Activated gamma-delta T cell treated with Interleukin-2 at 50 U/mL for 16 hours (primary cell): ENCODE measurements around the gene WWOX.

ENCODE experiments used
- DNase-seq: peaks from one replicate; pipeline ENCODE4 v3.0.0-alpha.2; 2020

WWOX gene

DNA sequence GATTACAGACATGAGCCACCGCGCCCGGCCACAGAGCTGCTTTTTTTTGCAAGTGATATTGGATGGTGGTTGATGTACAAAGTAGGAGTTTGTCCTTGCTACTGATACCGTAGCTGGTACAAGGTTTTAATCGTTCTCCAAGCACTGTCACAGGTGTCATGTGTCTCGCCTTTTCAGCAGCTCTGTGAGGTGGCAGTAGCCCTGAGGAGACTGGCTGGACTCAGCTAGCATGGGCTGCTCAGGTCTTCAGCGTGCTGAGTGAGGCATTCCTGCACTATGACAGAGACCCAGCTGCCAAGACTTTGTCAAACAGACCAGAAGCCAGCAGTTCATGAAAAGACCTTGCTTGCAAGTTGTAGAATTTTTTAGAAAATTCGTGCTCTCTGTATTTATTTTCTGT, 7.2 kb downstream of the WWOX start:
- no peak for DNase-seq

DNA sequence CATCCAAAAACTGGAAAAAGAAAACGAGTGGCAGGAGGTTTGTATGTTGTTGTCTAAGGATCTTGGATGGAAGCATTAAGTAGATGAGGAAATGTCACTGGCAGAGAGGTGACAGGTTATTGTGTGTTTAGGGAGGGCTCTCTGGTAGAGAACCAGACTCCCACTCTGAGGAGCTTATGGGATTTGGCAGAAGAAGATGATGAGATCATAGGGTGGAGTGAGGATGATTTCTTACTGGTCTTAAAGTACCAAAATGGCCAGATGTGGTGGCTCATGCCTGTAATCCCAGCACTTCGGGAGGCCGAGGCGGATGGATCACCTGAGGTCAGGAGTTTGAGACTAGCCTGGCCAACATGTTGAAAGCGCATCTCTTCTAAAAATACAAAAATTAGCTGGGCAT, 9.0 kb downstream of the WWOX start:
- no peak for DNase-seq

DNA sequence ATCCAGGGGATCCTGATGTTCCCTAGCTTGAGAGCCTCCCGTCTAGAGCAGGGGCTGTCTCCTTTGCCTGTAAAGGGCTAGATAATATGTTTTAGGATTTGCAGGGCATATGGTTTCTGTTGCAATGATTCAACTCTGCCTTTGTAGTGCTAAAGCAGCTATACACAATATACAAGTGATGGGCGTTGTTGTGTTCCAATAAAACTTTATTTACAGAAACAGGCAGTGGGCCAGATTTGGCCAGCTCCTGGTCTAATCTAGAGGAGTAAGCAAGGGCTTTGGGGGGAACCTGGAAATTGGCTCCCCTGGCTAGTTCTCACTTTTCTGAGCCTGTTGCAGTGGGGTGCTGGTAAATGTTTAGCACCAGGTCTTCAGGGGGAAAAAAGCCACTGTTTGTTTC, 13.8 kb downstream of the WWOX start:
- DNase-seq: no peak

DNA sequence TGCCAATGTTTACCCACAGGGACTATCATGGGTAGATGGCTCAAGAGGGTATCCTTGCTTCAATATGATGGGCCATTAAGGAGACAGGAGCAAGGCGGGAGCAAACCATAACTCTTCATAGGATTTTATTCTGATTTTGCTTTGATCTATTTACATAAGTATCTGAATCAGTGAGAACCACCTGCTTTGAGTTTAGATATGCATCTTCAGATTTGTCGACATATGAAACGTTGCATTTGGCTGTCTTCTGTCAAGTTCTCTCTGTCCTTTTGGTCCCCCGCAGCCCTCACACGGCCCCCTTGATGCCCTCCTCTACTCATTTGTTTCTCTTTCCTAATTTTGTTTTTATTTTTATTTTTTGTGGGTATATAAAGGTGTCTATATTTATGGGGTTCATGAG, 16.2 kb downstream of the WWOX start:
- DNase-seq: no peak

DNA sequence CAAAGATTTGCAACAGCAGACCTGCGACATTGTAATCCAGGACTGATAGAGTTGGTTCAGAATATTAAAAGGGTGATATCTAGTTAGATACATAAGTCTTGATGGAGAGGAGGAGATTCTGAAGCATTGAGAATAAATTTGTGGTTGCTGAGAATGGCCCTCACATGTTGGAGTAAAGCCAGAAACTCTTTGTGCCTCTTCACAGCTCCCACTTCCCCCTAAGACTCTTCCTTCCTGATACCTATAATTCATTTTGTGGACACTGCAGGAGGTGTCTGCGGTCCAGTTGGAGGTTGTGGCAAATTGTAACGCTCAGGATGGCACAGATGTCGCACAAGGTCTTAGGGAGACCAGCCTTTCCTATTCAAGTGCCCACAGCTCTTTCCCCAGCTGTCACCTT, 17.5 kb downstream of the WWOX start:
- no peak for DNase-seq

DNA sequence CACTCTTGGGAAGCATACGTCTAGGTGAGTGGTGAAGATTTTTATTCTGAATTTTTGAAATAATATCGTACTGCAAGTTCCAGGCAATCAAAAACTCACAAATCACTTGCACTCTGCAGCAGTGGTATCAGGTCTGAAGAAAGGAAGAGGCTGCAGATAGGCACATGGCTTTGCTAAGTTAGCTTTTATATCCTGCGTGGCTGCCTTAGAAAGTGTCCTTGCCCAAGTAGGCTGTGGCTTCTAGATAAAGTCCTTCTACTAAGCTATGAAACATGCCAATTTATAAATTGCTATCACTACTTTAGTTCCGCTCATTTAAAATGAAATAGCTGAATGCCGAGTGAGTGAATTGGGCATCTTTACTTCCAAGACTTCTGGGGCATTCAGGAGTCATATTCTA, 17.9 kb downstream of the WWOX start:
- no peak for DNase-seq

DNA sequence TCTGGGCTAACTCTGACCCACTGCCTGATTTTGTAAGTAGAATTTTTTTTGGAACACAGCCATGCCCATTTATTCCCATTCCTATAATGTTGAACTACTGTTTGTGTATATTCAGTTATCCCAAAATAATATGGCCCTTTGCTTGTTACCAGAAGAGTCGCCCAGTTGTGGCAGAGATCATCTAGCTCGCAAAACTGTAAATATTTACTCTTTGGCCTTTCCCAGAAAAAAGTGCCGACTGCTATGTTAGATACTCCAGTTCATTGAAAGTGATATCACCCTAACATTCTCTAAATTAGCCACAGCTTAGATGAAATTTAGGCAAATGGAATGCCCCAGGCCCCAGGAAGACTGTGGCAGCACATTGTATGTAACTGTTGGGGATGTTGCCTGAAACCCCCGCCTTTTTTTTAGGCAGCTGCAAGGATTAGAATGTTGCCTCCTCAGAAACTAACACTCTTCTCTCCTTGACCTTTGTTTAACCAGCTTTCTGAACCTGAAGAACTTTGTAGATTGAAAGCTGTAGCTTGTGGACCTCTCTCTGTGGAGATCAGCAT, 19.1 kb downstream of the WWOX start:
- DNase-seq: no peak

DNA sequence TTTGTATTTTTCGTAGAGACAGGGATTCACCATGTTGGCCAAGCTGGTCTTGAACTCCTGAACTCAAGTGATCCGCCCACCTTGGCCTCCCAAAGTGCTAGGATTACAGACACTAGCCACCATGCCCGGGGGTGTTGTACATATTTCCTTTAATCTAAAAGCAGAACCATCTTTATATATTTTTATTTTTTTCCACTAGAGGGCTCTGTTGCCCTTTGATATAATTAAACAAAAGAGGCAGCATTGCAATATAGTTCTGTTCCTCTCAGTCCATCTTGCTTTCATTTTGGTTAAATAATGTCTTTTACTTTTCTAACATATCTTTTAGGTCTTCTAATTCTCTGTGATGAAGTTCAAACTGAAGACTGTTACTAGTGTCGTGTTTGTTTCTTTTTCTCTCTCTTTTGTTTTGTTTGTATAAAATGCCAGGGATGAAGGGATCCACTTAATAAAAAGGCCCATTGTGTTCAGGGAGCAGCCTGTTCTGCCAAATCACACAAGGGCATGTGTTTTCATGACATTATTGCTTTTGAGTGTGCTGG, 23.4 kb downstream of the WWOX start:
- no peak for DNase-seq

DNA sequence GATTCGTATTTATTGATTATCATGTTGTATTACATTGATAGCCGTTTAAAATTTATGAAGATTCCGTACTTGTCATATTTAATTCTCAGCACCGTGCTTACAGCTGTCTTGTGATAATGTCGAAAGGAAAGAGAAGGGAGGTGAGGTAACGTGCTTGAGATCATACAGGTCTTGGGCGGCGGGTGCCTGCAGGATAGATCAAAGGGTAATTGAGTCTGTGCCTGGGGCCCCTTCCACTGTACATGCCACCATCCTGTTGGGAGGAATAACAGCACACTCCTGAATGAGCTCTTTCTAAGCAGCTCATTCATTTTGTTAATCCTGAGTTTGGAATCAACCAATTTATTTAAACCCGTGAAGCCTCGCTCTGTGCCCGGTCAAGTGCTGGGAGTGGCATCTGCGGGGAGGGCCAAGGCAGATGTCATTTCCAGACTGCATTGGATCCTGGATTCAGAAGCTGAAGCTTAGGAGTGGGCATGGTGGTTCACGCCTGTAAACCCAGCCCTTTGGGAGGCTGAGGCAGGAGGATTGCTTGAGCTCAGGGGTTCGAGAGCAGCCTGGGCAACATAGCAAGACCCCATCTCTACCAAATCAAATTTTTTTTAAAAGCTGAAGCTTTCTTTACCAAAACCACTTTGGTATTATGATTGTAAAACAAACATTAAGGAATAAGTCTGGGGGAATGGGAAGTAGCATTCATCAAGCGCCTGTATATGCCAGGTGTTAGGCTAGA, 25.8 kb downstream of the WWOX start:
- DNase-seq: no peak

DNA sequence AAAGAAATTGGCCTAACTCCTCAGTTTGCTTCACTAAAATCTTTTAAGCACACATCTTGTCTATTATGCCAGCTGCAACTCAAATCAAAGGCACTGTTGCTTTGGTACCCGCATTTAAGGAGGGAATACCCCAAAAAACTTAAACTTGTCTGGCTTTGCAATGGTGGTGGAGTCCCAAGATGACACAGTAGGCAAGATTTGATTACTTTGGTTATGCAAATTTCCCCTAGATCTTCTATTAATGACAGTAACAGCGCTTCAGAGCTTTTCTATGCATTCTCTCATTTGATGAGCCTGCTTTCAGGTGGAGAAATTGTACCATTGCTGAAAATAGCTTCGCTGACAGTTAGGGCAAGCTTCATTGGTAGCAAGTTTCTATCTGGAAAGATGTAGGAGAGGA, 27.2 kb downstream of the WWOX start:
- DNase-seq: no peak

DNA sequence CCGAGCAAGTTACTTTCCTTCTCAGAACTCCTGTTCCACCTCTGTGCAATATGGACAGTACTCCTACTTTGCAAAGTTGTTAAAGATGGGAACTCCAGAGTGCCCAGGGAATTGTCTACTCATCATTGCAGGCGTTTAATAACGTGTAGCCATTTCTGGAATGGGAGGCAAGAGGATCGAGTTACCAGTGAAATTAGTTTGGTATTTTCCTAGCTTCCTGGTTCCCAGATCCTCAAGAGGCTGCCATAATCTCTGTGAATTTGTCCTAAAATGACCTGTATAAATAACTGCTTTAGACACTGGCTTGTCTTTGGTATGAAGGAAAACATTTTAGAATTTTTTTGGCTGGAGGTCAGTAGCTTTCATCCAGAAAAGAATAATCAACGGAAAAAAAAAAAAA, 27.7 kb downstream of the WWOX start:
- DNase-seq: no peak

DNA sequence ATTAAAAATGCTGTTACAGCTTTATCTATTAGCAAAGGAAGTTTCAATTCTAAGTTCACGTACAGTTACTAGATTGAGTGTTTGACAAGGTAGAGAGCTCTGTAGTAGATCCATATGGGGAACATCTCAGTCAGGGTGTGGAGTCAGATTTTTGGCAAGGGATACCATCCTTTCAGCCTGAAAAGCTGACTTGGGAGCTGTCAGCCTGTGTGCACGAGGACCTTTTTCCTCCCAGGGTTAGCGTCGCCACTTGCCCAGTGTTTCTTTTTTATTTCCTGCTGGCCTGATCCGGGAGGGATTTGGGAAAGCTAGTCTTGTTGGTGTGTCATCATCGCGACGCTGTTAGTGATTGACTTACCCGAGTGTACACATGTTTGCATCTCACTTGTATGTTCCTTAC, 29.5 kb downstream of the WWOX start:
- no peak for DNase-seq

DNA sequence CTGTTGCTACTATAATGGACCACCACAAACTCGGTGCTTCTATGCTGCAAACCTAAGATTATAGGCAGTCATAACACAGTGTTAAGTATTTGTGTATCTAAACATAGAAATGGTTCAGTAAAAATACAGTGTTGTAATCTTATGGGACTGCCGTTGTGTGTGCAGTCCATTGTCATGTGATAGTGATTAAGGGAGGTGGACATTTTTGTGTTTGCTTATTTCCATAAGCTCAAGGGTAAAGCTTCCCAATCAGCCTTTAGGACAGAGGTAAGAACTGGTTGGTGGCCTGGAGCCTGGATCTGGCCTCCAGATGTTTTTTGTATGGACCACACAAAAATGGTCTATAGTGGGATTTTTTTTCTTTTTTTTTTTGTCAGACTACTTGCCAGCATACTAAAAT, 29.9 kb downstream of the WWOX start:
- DNase-seq: no peak

DNA sequence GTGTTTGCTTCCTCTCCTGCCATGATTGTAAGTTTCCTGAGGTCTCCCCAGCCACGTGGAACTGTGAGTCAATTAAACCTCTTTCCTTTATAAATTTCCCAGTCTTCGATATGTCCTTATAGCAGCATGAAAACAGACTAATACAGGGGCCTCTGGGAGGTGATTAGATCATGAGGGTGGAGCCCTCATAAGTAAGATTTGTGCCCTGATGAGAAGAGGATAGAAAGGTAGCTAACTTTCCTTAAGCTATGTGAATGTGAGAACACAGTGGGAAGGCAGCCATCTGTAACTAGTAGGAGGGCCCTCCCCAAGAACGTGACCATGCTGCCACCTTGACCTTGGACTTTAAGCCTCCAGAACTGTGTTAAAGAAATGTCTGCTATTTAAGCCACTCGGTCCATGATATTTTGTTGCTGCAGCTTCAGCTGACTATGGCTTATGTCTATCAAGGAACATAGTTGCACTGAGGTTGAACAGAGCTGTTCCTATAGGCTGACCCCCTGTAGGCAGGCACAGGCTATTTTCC, 30.7 kb downstream of the WWOX start:
- DNase-seq: no peak

DNA sequence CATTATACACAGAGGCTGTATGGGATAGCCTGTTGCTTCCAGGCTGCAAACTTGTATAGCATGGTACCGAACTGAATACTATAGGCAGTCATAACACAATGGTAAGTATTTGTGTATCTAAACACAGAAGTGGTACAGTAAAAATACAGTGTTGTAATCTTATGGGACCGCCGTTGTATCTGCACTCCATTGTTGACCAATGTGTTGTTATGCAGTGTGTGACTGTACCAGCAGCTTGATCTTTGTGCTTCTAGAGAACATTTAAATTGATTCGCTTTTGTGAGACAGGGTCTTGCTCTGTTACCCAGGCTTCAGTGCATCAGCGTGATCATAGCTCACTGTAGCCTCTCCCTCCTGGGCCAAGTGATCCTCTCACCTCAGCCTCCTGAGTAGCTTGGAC, 31.5 kb downstream of the WWOX start:
- DNase-seq: no peak

DNA sequence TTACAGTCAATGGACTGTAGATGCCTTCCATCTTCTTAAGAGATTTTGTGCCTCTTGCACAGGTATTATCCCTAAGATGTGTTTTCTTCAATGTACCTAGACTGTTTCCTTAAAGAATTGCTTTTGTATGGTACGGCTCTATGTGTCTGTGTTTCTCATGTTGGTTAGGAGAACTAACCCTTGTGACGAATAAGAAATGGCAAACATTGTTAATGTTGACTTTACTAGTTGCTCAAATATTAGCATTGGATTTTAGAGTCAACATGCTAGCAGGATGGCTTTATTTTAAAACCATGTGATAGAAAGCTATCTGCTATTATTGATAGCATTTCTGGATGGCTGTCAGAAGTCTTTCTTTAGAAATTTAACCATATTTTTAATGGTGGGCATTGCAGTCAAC, 34.5 kb downstream of the WWOX start:
- no peak for DNase-seq

DNA sequence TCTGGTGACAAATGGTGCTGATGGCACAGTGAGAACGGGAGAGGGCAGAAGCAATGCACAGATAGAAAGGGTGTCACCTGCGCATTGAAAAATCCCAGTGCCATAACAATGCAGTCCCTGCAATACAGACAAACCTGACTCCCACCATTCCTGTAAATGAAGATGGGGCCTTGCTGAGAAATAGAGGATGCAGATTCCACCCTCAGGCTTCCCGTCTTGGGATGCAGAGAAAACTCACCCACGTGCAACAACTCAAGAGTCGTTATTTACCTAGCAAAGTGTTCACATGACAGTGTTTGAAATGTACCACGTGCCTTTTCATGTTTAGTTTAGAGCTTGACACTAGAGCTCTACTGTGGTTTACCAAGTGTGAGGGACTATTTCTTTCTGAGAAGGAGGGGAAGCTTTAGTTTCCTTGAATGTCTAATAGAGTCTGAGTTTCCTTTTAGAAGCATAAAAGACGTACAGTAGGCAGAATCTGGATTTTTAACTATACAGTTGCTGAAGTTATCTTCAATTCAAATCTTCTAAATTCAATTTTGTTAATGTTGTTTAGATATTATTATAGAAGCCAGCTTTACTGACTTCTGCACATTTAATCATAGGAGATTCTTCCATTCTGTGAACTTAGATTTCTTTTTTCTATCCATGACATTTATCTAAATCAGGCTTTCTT, 35.6 kb downstream of the WWOX start:
- DNase-seq: no peak

DNA sequence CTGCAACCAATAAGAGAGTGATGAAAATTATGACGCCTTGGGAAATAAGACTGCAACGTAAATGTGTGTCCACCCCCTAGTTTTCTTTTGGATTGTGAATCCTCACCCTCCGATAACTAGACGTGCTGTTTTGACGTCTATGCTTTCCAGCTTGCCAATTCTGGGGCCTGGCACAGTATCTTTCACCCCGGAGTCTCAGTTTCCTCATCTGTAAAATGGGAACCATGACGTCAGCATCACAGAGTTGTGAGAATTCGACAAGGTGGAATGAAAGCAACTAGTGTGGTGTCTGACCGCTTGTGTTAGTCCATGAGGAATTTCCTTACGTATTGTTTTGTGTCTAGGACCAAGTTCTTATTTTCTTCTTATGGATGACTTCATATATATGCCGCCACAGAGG, 37.7 kb downstream of the WWOX start:
- no peak for DNase-seq

DNA sequence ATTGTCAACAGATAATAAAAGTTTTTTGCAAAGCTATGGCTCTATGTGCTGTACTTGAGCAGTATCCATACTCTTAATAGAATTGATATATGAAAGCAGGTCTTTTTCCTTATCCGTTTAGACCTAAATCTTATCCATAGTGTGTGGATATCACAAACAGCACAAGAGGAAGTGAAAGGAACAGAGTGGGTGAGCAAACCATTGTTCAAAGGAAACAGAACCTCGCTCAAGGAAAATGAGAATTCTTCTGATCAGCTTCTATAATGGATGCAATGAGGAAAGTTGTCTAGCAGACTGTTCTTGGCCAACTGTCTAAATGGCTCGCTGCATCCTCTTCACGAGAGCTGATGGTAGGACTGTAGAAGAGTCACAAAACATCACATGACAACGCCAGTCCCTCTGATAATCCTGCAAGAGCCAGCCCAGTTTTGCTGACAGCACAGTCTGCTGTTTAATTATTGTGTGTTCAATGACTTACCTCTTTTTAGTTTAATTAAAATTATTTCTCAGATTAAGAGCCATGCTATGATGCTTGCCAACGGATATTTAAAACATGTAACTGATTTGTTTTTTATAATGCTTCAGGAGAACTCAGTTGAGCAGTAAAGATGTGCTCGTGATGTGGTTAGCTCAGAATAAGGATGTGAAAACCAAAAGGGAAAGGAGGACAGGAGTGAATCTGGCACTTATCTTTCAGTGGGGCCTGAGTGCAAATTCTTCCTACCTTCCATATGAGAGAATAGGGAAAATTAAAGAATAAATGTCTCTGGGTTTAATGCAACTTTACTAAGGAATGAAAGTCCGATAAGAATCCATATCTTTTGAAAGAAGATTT, 38.5 kb downstream of the WWOX start:
- DNase-seq: no peak

DNA sequence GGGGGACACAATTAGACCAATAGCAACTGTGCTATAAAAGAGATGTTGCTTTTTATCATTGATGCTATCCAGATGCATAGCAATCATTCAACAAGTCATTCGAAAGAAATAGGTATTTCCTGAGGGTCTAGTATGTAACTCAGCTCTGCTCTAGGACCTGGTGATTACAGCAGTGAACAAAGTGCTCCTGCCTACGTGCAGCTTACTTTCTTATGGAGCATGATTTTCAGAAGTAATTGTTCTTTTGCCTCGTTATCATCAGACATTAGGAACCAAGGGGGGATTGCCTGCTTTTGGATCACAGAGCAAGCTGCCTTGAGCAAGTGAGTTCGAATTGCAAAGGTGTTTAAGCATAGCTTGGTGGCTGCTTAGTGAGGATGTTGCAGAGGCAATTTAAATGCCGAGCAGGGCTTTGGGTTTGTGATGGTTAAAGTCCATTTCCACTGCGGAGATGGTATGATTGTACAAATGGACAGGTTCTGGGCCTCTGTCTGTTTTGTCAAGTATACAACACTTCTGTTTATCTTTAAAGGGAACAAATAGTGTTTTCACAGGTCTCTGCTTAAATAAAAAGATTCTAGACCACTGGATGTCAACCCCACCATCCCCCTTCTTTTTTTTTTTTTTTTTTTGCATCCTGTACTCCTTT, 41.5 kb downstream of the WWOX start:
- DNase-seq: no peak

DNA sequence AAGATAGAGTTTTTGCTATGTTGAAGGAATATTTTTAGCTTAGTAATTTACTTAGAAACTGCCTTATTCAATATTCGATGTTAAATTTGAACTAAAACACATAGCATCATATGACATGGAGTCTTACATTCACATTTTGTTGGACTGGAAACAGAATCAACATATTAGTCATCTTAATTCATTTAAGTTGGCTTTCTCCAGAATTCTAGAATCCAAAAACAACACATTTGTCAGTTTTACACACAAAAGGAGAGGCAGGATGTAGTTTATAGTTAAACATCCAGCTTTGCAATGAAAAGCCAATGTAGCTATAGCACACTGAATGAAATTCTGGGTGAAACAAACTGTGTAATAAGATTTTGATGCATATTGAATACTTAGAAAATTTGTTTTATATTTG, 43.3 kb downstream of the WWOX start:
- DNase-seq: no peak

DNA sequence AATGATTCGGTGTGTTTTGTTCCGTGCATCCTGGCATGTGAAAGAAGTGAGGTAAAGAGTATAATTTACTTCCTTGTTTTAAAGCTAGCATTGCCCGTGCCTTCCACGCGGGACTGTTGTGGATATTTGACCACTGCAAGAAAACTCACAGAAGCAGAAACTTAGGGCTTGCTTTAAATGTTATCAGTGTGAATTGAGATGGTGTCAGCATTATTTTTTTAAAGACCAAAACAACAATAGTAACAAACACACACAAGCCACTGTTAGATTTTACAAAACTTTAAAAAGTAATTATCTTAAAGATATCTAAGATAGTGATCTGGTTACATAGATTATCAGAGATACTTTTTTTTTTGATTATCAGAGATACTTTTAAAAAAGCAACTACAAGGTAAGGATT, 47.4 kb downstream of the WWOX start:
- DNase-seq: no peak

DNA sequence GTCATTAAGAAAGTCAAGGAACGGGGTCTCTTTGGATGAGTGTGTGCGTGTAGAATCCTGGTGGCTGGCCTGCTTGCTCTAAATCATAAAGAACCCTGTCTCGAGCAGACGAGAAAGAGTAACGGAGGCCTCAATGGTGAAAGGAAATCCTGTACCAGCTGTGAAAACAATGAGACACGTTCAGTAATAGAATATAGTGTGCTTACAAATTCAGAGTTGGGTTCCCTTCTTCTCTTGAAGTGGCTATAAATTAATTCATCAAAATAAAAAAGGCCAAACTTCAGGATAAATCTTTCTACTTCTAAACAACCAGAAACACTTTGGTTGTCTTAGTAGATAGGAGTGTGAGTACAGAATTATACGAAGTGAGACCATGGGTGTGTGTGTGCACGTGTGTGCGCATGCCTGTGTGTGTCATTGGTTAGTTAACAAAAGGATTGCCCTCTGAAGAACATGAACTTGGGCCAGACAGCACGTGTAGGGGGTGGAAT, 48.5 kb downstream of the WWOX start:
- no peak for DNase-seq
